Left lobe of liver (tissue), 2 donors: ENCODE results near the gene TBC1D22A. TPM values are rescaled to one million over a fixed set of nuclear protein-coding genes. Genes with fewer than 3 reads are reported as not detected.
A peak's percentile ranks its signal among the peaks of the same experiment; 100 is the strongest.

Experiments used
- ATAC-seq: fragments of 200-7000 bp; cut with Tn5 transposase; one replicate; pipeline ENCODE4 v1.9.1; 2020; ENCODE audit warnings: mild to moderate bottlenecking, moderate library complexity
- DNase-seq: peaks from one replicate; pipeline ENCODE4 v3.0.0-alpha.2; 2020; ENCODE audit warnings: low spot score
- total RNA-seq: library from RNA; stranded (reverse); gene quantifications from one replicate; pipeline ENCODE4 v1.2.1, GENCODE V29; 2021
- donor health status: DM: no; HTN: no; CAD: no; lungs with moderate emphysema.
- donor health status: DM: no; HTN: yes; CAD: no.

The TBC1D22A gene
- total RNA-seq, 1 donor from 2014 or later: 12.4 TPM

GRCh38 chr22:47198801-47199251, 436.4 kb downstream of the TBC1D22A start:
- ATAC-seq: no peak
- peak; percentile 47 for DNase-seq

GRCh38 chr22:47199261-47199978, 437.0 kb downstream of the TBC1D22A start:
- no peak for ATAC-seq
- peak; percentile 43 for DNase-seq

GRCh38 chr22:47199979-47200272, 437.5 kb downstream of the TBC1D22A start:
- DNase-seq (no peak), ATAC-seq (no peak)

- ATAC-seq: peak; percentile 53
- DNase-seq: peak; percentile 72
Observed at GRCh38 chr22:47200273-47201051, 438.0 kb downstream of the TBC1D22A start.

GRCh38 chr22:47201186-47201995, 438.9 kb downstream of the TBC1D22A start:
- ATAC-seq (peak; percentile 80), DNase-seq (peak; percentile 98)

GRCh38 chr22:47201996-47202818, 439.8 kb downstream of the TBC1D22A start:
- DNase-seq (no peak), ATAC-seq (no peak)

GRCh38 chr22:47202819-47203553, 440.5 kb downstream of the TBC1D22A start:
- no peak for ATAC-seq
- peak; percentile 42 for DNase-seq

- DNase-seq (peak; percentile 45), ATAC-seq (no peak)
Observed at GRCh38 chr22:47203554-47203991, 441.1 kb downstream of the TBC1D22A start.

- ATAC-seq (no peak), DNase-seq (peak; percentile 42)
Observed at GRCh38 chr22:47204002-47204979, 441.8 kb downstream of the TBC1D22A start.

- no peak for ATAC-seq
- DNase-seq: peak; percentile 35
Observed at GRCh38 chr22:47205081-47205491, 442.6 kb downstream of the TBC1D22A start.

GRCh38 chr22:47205554-47205953, 443.1 kb downstream of the TBC1D22A start:
- ATAC-seq (no peak), DNase-seq (peak; percentile 37)

- DNase-seq (peak; percentile 26), ATAC-seq (no peak)
Observed at GRCh38 chr22:47206164-47206563, 443.7 kb downstream of the TBC1D22A start.

- peak; percentile 24 for DNase-seq
- ATAC-seq: no peak
Observed at GRCh38 chr22:47206666-47207218, 444.3 kb downstream of the TBC1D22A start.

GRCh38 chr22:47207387-47207786, 444.9 kb downstream of the TBC1D22A start:
- ATAC-seq (no peak), DNase-seq (peak; percentile 11)

- DNase-seq (peak; percentile 11), ATAC-seq (no peak)
Observed at GRCh38 chr22:47207846-47208554, 445.6 kb downstream of the TBC1D22A start.

- DNase-seq (peak; percentile 3), ATAC-seq (no peak)
Observed at GRCh38 chr22:47208630-47209029, 446.2 kb downstream of the TBC1D22A start.

GRCh38 chr22:47209040-47209514, 446.6 kb downstream of the TBC1D22A start:
- DNase-seq (peak; percentile 23), ATAC-seq (no peak)
